HG03354 (cell line): ENCODE measurements around the gene UNC50.

ENCODE experiments used
- ATAC-seq: cut with Tn5 transposase; IDR thresholded peaks from one replicate; pipeline ENCODE4 v1.9.1; 2021; ENCODE audit warnings: mild to moderate bottlenecking; ENCODE audit not compliant: unreplicated experiment, poor library complexity, severe bottlenecking

Gene UNC50, protein sequence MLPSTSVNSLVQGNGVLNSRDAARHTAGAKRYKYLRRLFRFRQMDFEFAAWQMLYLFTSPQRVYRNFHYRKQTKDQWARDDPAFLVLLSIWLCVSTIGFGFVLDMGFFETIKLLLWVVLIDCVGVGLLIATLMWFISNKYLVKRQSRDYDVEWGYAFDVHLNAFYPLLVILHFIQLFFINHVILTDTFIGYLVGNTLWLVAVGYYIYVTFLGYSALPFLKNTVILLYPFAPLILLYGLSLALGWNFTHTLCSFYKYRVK

DNA sequence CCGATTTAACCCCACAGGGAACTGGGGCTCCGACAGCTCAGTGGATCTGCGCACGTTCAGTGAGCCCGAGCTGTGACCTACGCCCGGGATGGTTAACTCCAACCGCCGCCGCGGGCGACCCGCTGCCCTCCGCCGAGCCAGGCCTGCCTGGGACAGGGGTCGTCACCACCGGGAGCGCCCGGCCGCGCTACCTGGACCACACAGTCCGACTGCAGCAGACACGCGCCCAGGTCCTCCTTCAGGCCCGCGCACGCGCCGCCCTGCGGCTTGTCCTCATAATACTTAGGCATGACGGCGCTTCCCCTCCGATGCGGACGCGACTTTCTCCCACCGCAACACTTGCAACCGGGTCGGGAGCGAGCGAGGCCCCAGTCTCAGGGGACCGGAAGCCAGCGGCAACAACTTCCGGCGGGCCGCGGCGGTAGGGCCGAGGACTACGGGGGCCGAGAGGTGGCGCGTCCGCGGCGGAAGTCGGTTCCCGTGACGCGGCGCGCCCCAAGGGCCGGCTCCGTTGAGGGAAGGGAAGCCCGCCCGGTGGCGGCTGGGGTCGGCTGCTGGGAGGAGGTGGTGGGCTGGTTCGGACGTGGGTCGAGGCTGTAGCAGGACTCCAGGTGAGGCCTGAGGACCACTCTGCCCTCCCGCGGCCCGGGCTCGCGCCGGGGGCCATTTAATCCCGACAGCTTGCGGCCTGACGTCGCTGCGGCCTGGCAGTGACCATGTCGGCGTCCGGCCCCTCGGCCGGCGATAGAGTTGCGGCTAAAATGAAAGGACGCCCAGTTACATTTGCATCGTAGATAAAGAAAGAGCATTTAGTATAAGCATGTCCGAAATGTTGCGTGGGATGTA, at the start of gene UNC50, which contains the start of gene COA5:
TSS of gene UNC50 (plus strand) at position 474 of the 846 bp plus-strand sequence. CDS start 1,171 bp downstream, outside the sequence.
TSS of gene COA5 (minus strand) at position 397 of the 846 bp plus-strand sequence. CDS start at position 290, 107 bp downstream.
- ATAC-seq: peak; percentile 87

DNA sequence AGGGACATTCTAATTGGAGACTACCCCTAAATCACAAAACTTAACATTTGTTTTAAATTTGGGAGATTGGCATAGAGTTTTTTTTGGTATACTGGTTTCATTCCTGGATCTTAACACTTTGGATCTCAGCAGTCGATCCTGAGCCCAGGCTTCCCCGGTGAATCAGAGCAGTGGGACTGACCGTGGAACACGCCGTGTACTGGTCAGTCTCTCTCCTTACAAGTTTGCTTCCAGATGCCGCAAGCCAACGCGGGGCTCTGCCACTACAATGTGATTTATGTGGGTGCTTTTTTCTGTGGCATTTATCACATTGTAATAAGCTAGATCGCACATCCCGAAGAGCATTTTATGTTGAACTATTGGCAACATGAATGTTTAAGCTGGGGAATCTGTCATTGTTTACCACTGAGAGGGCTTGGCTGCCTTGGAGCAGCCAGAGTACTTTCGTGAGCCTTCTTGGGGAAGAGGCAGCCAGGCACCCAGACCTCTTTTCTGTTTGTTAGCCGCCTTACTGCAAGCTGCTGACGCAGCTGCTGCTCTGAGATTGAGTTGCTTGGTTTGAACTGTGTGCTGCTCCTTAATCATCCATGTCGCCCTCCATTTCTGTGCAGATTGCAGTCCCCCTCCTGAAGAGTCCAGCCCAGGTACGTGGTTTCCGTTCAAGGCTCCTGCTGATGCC, 49.4 kb upstream of the UNC50 start:
- ATAC-seq: no peak

DNA sequence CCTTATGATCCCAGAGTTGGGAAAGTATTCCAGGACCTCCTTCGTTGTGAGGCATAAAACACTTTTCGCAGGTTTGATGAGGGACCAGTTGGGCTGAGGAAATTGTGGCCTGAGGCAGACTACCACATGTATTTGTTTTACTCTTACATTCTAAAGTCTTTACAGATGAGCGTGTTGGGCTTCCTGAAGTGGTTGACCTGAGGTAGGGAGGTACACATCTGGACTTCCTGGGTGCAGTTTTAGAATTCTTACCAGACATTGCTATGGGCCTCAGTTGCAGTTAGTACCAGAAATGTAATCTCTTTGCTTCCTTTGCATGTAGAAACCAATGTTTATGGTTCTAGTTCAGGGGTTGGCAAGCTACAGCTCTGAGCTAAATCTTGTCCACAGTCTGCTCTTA, 48.8 kb upstream of the UNC50 start:
- no peak for ATAC-seq

DNA sequence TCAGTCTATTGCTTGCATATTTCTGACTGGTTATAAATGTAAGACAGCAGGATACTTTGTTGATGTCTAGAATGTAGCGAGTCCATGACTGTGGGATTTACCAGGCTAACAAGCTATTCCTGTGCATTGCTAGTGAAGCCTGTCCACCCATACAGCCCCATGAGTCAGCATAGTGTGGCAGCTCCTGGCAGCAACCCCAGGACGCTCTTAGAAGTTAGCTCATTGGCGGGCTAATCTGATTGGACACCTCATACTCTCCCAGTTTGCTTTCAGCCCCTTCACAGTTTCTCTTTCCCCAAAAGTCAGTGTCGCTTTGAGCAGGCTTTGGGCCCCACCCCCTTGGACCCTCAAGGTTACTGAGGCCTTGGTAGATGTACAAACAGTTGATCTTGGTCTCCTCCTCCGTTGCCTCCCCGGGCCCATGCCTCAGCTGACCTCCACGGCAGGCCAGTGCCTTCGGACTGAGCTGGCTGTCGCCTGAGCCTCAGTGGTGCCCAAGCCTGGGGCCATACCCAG, 48.1 kb upstream of the UNC50 start:
- no peak for ATAC-seq

DNA sequence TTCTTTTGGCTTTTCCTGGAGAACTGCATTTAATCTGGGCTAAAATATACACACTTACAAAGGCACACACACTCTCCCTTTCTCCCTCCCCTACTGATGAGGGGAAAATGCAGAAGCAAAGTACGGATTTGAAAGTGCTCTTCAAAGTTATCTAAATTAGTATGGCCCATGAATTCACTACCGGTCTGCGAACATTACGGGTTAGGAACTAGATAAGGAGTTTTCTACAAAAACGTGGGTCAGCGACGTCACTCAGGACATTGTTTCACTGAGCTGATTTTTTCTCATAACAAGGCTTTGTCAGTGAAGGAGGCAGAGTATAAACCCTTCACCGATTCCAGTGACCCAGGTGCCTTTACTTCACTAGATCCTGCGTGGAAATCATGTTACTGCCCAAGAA, 47.4 kb upstream of the UNC50 start:
- ATAC-seq: no peak

DNA sequence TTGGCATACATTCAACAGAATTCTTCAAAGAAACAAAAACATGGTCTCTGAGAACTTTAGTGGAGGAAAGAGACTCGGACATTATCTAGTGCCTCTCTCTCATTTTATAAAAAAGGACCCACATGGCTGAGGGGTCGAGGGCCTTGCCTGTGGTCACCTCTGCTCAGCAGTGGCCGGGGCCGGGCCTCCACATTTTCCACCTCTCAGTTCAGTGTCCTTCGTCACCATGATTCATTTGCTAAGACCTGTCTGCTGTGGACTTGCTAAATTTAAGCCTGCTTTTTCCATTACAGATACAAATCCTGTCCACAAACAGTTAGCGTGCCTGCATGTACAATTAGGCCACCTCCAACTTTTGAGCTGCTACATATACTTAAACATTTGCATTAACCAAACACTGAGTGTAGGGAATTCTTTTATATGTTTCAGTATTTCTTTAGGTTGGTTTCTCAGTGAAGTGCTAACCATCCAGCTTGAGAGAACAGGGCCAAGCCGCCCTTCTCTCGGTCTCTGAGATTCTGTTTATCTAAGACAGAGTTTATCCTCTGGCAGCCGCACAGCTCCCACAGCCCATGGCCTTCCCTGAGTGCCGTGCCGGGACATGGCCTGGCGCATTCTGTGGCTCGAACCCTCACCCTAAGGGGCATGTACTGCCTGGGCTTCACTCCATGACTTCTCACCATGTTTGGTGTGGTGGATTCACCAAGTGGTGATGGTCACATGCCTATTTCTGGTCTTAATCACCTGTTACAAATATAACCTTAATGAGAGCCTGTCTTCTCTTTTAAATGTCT, 46.3 kb upstream of the UNC50 start:
- ATAC-seq: no peak

DNA sequence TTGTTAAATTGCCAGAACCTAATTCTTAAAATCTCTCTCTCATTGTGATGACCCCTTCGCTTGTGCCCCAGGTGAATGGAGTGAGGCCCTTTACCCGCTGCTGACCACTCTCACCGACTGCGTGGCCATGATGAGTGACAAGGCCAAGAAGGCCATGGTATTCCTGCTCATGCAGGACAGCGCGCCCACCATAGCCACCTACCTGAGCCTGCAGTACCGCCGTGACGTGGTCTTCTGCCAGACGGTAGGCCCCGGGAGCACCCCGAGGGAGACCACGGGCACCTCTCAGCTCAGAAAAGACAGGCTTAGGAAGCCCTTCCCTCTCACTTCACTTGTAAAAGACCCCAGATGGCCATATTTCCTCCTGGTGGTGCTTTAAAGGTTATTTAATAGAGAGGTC, 45.0 kb upstream of the UNC50 start:
- no peak for ATAC-seq

DNA sequence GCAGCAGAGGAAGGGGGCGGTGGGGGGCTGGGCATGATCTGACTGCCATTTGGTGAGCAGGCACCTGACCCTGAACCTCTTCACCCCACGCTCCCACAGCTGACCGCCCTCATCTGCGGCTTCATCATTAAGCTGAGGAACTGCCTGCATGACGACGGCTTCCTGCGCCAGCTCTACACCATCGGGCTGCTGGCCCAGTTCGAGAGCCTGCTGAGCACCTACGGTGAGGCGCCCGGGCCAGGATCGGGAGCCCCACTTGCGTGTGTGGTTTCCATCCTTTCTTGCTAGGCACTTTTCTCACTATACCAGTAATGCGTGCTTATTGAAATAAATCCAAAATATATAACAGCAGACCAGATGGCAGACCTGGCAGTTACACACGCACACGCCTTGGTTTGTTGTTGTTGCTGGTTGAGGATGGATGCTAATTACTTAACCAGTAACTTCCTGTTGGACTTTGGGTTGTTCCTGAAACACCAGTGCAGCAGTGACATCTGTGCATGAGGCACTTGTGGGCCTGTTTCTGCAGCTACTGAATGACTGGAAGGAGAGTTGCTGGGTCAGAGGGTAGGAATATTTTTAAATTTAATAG, 43.8 kb upstream of the UNC50 start:
- ATAC-seq: no peak

DNA sequence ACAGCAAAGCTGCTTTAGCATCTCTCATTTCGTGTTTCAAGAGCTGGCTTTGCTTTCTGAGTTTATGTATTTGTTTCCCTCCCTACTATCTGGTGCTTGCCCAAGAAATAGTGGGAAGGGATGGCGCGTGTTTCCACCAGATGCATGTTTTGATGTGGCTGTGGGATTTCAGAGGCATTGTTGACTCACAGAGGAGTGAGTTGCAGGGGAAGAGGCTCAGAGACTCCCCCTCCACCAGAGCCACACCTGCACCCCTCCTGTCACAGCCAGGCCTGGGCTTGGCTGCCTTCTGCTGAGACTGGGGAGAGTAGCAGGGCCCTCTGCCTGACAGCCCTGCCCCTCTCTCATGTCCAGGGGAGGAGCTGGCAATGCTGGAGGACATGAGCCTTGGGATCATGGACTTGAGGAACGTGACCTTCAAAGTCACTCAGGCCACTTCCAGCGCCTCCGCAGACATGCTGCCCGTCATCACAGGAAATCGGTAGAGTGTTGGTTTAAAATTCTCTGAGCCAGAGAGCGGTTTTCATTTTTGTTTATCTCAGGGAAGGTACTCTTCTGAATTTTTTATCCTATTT, 43.0 kb upstream of the UNC50 start:
- ATAC-seq: no peak

DNA sequence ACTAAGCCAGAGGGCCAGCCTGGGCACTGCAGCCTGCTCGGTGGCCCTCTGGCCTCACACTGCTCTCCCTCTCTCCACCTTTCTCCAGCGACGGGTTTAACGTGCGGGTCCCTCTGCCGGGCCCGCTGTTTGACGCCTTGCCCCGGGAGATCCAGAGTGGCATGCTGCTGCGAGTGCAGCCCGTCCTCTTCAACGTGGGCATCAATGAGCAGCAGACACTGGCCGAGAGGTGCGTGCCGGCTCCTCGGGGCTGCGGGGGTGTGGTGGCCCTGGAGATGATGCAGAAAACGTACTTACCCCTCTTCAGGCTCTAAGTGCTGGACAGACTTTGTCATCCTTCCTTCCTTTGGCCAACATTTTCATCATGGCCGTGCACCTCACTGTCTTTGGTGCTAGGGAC, 42.4 kb upstream of the UNC50 start:
- no peak for ATAC-seq

DNA sequence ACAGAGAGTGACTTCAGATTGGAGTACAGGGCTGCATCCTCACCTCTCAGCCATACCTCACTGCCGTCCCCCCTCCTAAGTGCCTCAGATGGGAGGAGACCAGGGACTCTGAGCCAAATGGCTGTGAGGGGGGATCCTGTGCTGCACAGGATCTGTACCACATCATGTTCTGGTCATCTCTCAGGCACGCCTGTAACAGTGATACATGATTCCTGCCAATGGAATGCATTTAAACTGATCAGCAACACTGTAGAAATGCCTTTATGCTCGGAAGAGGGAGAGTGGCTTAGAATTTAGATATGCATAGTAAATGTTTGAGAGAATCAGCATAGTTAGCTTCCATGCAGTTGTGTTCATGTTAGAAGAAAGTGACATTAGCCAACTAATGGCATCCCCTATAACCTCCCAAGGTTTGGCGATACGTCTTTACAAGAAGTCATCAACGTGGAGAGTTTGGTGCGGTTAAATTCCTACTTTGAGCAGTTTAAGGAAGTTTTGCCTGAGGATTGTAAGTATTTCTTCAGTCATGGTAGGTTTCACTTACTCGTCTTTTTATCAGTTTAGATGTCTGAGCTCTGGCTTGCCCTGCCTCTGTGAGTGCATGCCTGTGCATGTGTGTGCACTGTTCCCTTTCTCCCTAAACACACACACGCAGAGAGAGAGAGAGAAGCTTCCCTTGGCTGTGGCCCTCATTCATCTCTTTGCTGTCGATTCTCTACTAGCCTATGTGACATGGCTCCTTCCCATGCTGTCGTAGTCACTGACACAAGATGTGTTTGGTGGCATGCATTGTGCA, 40.0 kb upstream of the UNC50 start:
- ATAC-seq: no peak

DNA sequence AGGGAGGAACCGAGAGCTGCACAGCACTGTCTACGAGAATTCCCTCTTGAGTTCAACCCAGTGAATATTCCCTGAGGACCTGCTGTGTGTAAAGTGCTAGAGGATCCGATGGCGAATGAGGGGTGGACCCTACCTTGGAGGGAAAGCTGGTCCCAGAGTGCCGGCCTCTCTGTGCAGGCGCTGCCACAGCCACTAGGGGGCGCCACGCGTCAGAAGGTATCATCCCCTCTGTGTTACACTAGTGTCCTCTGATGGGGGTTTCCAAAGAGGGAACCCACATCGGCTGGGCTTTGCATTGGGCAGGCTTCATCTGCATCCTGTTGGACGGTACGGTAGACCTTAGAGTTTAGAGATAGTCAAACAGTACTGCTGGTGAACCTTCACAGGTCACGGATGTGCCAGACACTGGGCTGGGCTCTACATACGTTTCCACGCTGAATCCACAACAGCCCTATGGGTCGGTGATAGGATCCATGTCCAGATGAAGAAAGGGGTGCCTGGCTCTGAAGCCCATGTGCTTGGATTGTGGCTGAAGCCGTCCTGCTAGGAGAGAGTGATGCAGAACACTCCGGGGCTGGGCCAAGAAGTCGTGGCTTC, 39.1 kb upstream of the UNC50 start:
- ATAC-seq: peak; percentile 60

DNA sequence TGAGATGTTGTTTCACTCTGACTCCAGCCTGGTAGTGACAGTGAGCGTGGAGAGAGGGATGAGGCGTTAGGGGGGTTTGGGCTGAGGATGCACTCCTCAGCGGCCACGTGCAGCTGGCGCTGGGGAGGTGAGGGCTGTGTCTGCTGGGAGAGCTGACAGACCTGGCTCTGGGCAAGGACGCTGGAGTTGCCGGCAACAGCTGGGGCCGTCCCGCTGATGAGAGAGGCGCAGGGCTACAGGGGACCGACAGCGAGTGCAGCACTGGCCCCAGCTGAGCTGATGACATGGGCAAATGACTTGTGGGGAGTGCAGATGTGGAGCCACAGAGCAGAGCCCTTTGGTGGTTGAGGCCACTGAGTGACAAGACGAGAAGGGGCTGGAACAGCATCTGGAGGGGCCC, 38.5 kb upstream of the UNC50 start:
- ATAC-seq: no peak

DNA sequence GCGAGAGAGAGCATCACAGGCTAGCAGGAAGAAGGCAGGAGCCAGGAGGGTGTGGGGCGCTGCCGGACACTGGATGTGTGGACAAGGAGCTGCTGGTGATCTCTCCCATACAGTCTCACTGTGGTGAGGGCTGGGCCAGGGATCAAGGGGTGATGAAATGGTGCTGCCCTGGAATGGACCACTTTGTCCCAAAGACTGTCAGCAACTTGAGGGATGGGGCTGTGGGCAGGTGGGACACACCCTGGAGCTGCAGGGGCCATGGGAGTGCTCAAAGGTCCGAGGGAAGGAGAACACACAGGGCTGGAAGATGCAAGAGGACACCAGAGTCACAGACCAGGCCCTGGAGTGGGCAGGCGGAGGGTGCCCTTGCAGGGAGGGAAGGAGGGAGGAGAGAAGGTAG, 38.0 kb upstream of the UNC50 start:
- ATAC-seq: no peak

DNA sequence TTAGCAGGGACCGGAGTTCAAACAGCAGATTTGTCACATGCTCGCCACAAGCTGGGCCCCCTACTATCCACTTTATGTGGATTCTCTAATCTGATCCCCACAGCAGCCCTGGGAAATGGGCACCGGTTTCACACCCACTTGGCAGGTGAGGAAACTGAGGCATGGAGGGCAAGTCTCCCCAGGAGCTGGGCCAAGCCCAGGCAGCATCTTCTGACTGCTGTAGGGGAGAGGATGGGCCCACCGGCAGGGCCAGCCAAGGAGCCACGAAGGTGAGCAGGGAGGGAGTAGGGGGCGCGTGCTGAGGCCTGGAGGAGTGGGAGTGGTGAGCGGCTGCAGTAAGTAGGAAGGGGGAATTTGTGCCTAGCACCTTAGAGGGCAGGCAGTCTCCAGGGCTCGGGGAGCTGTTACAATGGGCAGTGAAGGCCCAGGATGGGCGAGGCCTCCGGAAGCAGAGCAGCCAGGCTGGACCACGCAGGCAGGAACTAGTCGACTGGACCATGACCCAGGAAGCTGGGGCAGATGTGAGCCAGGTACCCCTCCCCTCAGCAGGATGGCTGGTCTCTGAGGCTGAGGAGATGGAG, 37.2 kb upstream of the UNC50 start:
- no peak for ATAC-seq

DNA sequence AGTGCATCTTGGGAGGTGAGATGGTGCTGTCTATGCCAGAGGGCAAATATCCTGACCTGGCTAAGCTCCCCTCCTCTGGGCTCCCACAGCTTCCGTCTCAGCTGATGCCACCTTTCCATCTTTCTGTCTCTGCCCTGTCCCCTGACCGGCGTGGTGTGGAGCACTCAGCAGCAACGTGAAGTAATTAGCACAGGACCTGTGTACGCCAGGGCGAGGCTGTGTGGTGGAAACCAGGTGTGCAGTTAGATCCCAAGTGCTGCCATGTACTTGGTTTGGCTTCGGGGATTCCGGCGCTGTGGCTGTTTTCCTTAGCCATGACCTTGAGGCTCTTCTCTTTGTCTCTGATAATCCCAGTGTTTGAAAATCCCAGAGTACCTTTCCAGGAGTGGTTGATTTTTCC, 36.6 kb upstream of the UNC50 start:
- ATAC-seq: no peak

DNA sequence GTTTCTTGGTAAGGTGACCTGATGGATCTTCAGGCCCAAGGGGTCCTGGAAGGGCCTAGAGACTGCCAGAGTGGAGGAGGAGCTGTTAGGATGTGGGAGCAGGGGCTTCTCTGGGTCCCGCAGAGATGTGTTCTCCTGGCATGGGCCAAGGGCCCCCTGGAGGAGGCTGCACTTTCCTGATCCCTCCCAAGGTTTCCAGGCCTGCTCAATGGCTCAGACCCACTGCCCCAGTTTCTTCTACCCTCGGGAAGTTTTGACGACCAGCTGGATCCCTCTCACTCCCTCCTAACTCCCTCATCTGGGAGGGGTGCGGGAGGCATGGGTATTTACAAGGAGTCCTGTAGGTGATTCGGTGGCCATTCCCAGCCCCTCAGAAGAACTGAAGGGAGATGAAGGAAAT, 36.2 kb upstream of the UNC50 start:
- no peak for ATAC-seq
